ENCODE results near the gene TPRA1. TPM values are rescaled to one million over a fixed set of nuclear protein-coding genes. Genes with fewer than 3 reads are reported as not detected.

TPRA1 gene
- total RNA-seq, 4 donors from 2014 or later: 28.1 to 47.3 (median 34.1) TPM

DNA sequence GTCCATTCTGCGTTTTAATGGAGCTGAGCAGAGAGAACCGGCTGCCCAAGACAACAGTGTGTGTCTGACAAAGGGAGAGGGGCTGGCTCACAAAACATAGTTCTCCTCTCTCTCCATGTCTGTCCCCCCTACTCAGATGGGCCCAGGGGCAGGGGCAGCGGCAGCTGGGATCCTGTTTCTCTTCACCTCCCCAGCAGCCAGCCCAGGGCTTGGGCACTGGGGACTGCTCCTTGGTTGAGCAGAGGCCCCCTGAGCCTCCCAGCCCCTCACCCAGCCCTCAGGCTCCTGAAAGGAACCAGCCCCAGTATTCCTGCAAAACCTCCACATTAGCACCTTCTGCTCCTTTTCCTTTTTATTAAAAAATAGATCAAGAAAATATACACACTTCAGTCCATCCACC, 17.8 kb downstream of the TPRA1 start:
- DNase-seq: no peak
- Histone ChIP-seq H3K27me3 (no peaks in the 10 kb centered on the region), H3K4me1 (peaks cover 0 to 8% (median 1%) of the 10 kb centered on the region in 4 donors), H3K4me3 (no peak overlapping the region), H3K9me3 (no peaks in the 10 kb centered on the region), H3K27ac (no peak overlapping the region), H3K36me3 (peaks cover 0 to 34% (median 0%) of the 10 kb centered on the region in 3 donors)
- TF ChIP-seq POLR2A (IDR thresholded peaks at IDR 0.05): no peak
- TF ChIP-seq, protein P1, sequence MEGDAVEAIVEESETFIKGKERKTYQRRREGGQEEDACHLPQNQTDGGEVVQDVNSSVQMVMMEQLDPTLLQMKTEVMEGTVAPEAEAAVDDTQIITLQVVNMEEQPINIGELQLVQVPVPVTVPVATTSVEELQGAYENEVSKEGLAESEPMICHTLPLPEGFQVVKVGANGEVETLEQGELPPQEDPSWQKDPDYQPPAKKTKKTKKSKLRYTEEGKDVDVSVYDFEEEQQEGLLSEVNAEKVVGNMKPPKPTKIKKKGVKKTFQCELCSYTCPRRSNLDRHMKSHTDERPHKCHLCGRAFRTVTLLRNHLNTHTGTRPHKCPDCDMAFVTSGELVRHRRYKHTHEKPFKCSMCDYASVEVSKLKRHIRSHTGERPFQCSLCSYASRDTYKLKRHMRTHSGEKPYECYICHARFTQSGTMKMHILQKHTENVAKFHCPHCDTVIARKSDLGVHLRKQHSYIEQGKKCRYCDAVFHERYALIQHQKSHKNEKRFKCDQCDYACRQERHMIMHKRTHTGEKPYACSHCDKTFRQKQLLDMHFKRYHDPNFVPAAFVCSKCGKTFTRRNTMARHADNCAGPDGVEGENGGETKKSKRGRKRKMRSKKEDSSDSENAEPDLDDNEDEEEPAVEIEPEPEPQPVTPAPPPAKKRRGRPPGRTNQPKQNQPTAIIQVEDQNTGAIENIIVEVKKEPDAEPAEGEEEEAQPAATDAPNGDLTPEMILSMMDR (IDR thresholded peaks at IDR 0.05): no peak

DNA sequence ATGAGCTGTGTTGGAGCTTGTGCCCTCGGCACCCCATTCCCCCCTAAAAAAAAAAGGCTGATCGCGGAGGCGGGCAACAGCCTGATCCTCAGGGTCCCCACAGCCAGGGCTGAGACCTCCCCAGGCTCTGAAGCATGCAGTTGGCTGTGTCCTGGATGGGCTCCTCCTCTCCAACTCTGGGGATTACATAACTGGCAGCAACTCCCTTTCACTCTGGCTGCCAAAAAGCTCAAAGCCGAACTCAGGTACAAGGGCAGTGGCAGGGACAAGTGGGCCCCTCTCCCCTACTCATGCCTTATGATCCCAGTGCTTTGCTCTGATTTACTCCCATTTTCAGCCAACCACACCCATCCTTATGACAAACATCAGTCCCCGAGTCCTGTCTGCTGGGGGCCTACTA, 18.3 kb downstream of the TPRA1 start:
- DNase-seq: no peak
- peaks cover 0 to 34% (median 0%) of the 10 kb centered on the region in 3 donors for H3K36me3 ChIP-seq

DNA sequence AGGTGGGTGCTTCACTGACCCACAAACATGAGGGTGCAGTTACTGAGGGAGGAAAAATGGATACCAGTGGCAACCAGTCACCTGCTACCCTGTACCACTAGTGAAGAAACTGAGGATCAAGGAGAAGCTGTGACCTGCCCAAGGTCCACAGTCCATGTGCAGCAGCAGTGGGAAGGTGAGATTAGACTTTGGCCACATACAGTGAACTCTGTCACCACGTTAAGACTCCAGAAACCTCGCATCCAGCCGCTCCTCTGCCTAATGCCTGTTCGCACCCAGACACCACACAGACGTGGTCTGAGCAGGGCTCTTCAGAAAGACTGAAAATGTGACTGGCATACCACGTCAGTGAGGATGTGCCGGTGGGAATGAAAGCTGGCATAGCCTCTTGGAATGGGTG, 20.0 kb downstream of the TPRA1 start:
- no peak overlapping the region for H3K4me3 ChIP-seq
- H3K4me1 ChIP-seq: peaks cover 0 to 6% (median 1%) of the 10 kb centered on the region in 4 donors
- H3K27ac ChIP-seq: no peak overlapping the region
- no peaks in the 10 kb centered on the region for H3K27me3 ChIP-seq
- no peak for DNase-seq
- peaks cover 0 to 34% (median 0%) of the 10 kb centered on the region in 3 donors for H3K36me3 ChIP-seq
- H3K9me3 ChIP-seq: no peaks in the 10 kb centered on the region
- TF ChIP-seq, protein P1 (IDR thresholded peaks at IDR 0.05): no peak
- no peak for TF ChIP-seq POLR2A (IDR thresholded peaks at IDR 0.05)

More for the DNA sequence above, 18.3 kb downstream of the TPRA1 start:
- no peaks in the 10 kb centered on the region for H3K9me3 ChIP-seq
- H3K4me3 ChIP-seq: no peak overlapping the region
- TF ChIP-seq, protein P1 (IDR thresholded peaks at IDR 0.05): no peak
- TF ChIP-seq POLR2A (IDR thresholded peaks at IDR 0.05): no peak
- H3K27ac ChIP-seq: no peak overlapping the region
- no peaks in the 10 kb centered on the region for H3K27me3 ChIP-seq
- H3K4me1 ChIP-seq: peaks cover 0 to 8% (median 1%) of the 10 kb centered on the region in 4 donors

DNA sequence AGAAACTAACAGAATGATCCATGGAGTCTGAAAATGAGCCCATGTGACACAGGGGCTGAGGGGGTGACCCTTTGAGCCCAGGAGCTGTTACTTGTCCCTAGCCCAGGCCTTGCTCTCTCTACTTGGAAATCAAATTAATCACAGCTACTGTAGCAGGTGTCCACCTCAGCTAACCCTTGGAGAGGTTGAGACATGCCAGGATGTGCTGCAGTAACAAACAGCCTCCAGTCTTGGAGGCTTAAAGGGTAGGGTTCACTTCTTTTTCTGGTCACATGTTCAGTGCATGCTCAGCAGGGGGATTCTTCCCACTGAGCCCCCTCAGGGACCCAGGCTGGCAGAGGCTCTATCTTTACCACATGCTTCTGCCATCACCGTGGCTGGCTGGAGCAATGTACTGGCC, 21.4 kb downstream of the TPRA1 start:
- H3K27me3 ChIP-seq: no peaks in the 10 kb centered on the region
- H3K4me1 ChIP-seq: no peaks in the 10 kb centered on the region
- H3K9me3 ChIP-seq: no peaks in the 10 kb centered on the region
- no peak overlapping the region for H3K27ac ChIP-seq
- no peak overlapping the region for H3K4me3 ChIP-seq
- H3K36me3 ChIP-seq: peaks cover 0 to 28% (median 0%) of the 10 kb centered on the region in 3 donors
- TF ChIP-seq, protein P1 (IDR thresholded peaks at IDR 0.05): no peak
- TF ChIP-seq POLR2A (IDR thresholded peaks at IDR 0.05): no peak
- no peak for DNase-seq

DNA sequence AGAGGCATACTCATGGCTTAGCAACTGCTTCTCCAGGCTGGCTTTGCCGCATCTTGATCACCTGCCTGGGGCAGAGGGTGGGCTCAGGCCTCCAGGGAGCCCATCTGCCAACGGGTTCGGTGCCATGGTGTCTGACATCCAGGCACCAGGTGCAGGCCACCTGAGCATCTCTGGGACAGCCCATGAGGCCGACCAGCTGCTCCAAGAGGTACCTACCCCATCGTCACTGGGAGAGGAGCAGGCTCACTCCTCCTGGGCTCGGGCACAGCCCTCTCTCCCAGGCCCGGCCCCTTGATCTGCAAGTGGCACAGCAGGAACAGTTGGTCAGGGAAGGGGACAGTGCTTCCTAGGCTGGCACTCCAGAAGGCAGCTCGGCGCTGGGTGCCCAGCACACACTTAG, 21.9 kb downstream of the TPRA1 start:
- TF ChIP-seq, protein P1 (IDR thresholded peaks at IDR 0.05): no peak
- no peak for TF ChIP-seq POLR2A (IDR thresholded peaks at IDR 0.05)
- H3K9me3 ChIP-seq: no peaks in the 10 kb centered on the region
- H3K4me3 ChIP-seq: no peak overlapping the region
- H3K36me3 ChIP-seq: peaks cover 0 to 22% (median 0%) of the 10 kb centered on the region in 3 donors
- H3K27me3 ChIP-seq: no peaks in the 10 kb centered on the region
- H3K27ac ChIP-seq: no peak overlapping the region
- no peak for DNase-seq
- H3K4me1 ChIP-seq: no peaks in the 10 kb centered on the region

DNA sequence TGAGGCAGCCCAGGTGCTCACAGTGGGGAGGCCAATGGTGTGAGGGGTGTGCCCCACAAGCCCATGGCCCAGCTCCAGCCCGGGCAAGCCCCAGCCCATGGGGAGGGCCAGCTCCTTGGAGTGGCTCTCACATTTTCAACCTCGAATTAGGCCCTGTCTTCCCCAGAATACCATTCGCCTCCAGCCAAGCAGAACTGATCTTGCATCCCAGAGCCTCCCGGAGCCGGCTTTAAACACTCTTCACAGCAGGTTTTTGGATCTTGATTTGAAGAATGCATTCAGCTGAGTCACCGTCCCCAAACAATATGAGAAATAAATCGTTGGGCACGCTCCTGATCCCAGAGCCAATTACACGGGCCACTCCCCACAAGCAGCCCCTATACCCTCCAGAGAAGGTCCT, 23.7 kb downstream of the TPRA1 start:
- no peaks in the 10 kb centered on the region for H3K4me1 ChIP-seq
- no peak for TF ChIP-seq POLR2A (IDR thresholded peaks at IDR 0.05)
- TF ChIP-seq, protein P1 (IDR thresholded peaks at IDR 0.05): no peak
- no peak overlapping the region for H3K27ac ChIP-seq
- H3K4me3 ChIP-seq: no peak overlapping the region
- DNase-seq: no peak
- no peaks in the 10 kb centered on the region for H3K27me3 ChIP-seq
- no peaks in the 10 kb centered on the region for H3K9me3 ChIP-seq
- H3K36me3 ChIP-seq: peaks cover 0 to 5% (median 0%) of the 10 kb centered on the region in 3 donors
